Measurements from ENCODE around the gene PSRC1. TPM values are rescaled to one million over a fixed set of nuclear protein-coding genes. Genes with fewer than 3 reads are reported as not detected.
"Not testable (repeated sequence)": the region's sequence is repeated elsewhere in the genome, so short reads cannot be mapped to it uniquely, and the experiment has no call there.

PSRC1 gene
- total RNA-seq, 1 donor from 2014 or later: 7.4 TPM

GRCh38 chr1:109295712-109296415, 12.9 kb upstream of the PSRC1 start:
- no peak for DNase-seq (ENCODE audit: low spot score)

GRCh38 chr1:109294481-109294880, 11.5 kb upstream of the PSRC1 start:
- no peak for DNase-seq (ENCODE audit: low spot score)

GRCh38 chr1:109293026-109293425, 10.1 kb upstream of the PSRC1 start:
- no peak for DNase-seq (ENCODE audit: low spot score)

GRCh38 chr1:109292364-109292763, 9.4 kb upstream of the PSRC1 start:
- no peak for DNase-seq (ENCODE audit: low spot score)

GRCh38 chr1:109290998-109291397, 8.1 kb upstream of the PSRC1 start:
- no peak for DNase-seq (ENCODE audit: low spot score)

- DNase-seq (ENCODE audit: low spot score): no peak
Observed at GRCh38 chr1:109290137-109290536, 7.2 kb upstream of the PSRC1 start.

GRCh38 chr1:109286762-109287161, 3.8 kb upstream of the PSRC1 start:
- not testable (repeated sequence) for DNase-seq (ENCODE audit: low spot score)

- no peak for DNase-seq (ENCODE audit: low spot score)
Observed at GRCh38 chr1:109283748-109284600, 1.0 kb upstream of the PSRC1 start.

- no peak for DNase-seq (ENCODE audit: low spot score)
Observed at GRCh38 chr1:109282497-109282951, 421 bp downstream of the PSRC1 start.

GRCh38 chr1:109281680-109282496, 1.1 kb downstream of the PSRC1 start:
- DNase-seq (ENCODE audit: low spot score): no peak

- no peak for DNase-seq (ENCODE audit: low spot score)
Observed at GRCh38 chr1:109280862-109281261, 2.1 kb downstream of the PSRC1 start.

GRCh38 chr1:109279615-109280278, 3.2 kb downstream of the PSRC1 start:
- no peak for DNase-seq (ENCODE audit: low spot score)

- DNase-seq (ENCODE audit: low spot score): peak; percentile 77
Observed at GRCh38 chr1:109277434-109278204, 5.3 kb downstream of the PSRC1 start.

GRCh38 chr1:109275706-109276345, 7.1 kb downstream of the PSRC1 start:
- no peak for DNase-seq (ENCODE audit: low spot score)

- DNase-seq (ENCODE audit: low spot score): peak; percentile 75
Observed at GRCh38 chr1:109274533-109275476, 8.1 kb downstream of the PSRC1 start.

- DNase-seq (ENCODE audit: low spot score): no peak
Observed at GRCh38 chr1:109273570-109274288, 9.2 kb downstream of the PSRC1 start.

- DNase-seq (ENCODE audit: low spot score): no peak
Observed at GRCh38 chr1:109272831-109273547, 10.0 kb downstream of the PSRC1 start.
